Measurements from ENCODE around the gene IGF2.

- TF ChIP-seq CTCF (IDR thresholded peaks at IDR 0.05) (no peak), POLR2A (IDR thresholded peaks at IDR 0.05) (no peak)
Observed at GRCh38 chr11:2165571-2165970, 26.4 kb upstream of the IGF2 start.
